GM19351 (cell line): ENCODE results near the gene OSTM1.

ENCODE experiments used
- ATAC-seq: cut with Tn5 transposase; IDR thresholded peaks from one replicate; pipeline ENCODE4 v1.9.1; 2021; ENCODE audit warnings: mild to moderate bottlenecking, moderate library complexity; ENCODE audit not compliant: unreplicated experiment

Gene OSTM1

GRCh38 chr6:108105571-108105970 is 31.0 kb upstream of the OSTM1 start:
- no peak for ATAC-seq

- ATAC-seq: no peak
Observed at GRCh38 chr6:108102965-108103364, 28.4 kb upstream of the OSTM1 start.

- ATAC-seq: no peak
Observed at GRCh38 chr6:108100003-108100402, 25.5 kb upstream of the OSTM1 start.

- no peak for ATAC-seq
Observed at GRCh38 chr6:108097882-108098281, 23.3 kb upstream of the OSTM1 start.

GRCh38 chr6:108093781-108094300 is 19.3 kb upstream of the OSTM1 start:
- no peak for ATAC-seq

GRCh38 chr6:108091288-108091687 is 16.7 kb upstream of the OSTM1 start:
- ATAC-seq: no peak

GRCh38 chr6:108083349-108083748 is 8.8 kb upstream of the OSTM1 start:
- ATAC-seq: no peak

GRCh38 chr6:108082539-108082938 is 8.0 kb upstream of the OSTM1 start:
- no peak for ATAC-seq

- ATAC-seq: no peak
Observed at GRCh38 chr6:108080010-108080780, 5.7 kb upstream of the OSTM1 start.

- no peak for ATAC-seq
Observed at GRCh38 chr6:108078191-108078590, 3.6 kb upstream of the OSTM1 start.

GRCh38 chr6:108074057-108074358 is 533 bp downstream of the OSTM1 start:
- ATAC-seq: peak; percentile 36

GRCh38 chr6:108071736-108072276 is 2.7 kb downstream of the OSTM1 start:
- no peak for ATAC-seq

GRCh38 chr6:108068618-108069017 is 5.9 kb downstream of the OSTM1 start:
- ATAC-seq: no peak

- ATAC-seq: no peak
Observed at GRCh38 chr6:108068182-108068581, 6.4 kb downstream of the OSTM1 start.

GRCh38 chr6:108052706-108053105 is 21.8 kb downstream of the OSTM1 start:
- ATAC-seq: no peak

- no peak for ATAC-seq
Observed at GRCh38 chr6:108051481-108051880, 23.1 kb downstream of the OSTM1 start.

- no peak for ATAC-seq
Observed at GRCh38 chr6:108039681-108040080, 34.9 kb downstream of the OSTM1 start.

- ATAC-seq: no peak
Observed at GRCh38 chr6:108036884-108037283, 37.7 kb downstream of the OSTM1 start.

GRCh38 chr6:108031968-108032367 is 42.6 kb downstream of the OSTM1 start:
- ATAC-seq: no peak

GRCh38 chr6:108030211-108030610 is 44.3 kb downstream of the OSTM1 start:
- no peak for ATAC-seq

- no peak for ATAC-seq
Observed at GRCh38 chr6:108029226-108029921, 45.2 kb downstream of the OSTM1 start.

GRCh38 chr6:108027594-108027993 is 46.9 kb downstream of the OSTM1 start:
- ATAC-seq: no peak
